Rectal smooth muscle tissue (tissue), 1 donor: ENCODE measurements around the gene UROS.

ENCODE experiments used
- H3K27ac ChIP-seq: one replicate; pipeline ENCODE4 v1.7.0; 2013; ENCODE audit warnings: low read depth, low read length, inconsistent platforms
- H3K27me3 ChIP-seq: one replicate; pipeline ENCODE4 v1.7.0; 2013; ENCODE audit warnings: low read length; ENCODE audit not compliant: control insufficient read depth, insufficient read depth
- H3K36me3 ChIP-seq: one replicate; pipeline ENCODE4 v1.7.0; 2013; ENCODE audit warnings: low read length; ENCODE audit not compliant: control insufficient read depth, insufficient read depth
- H3K4me1 ChIP-seq: one replicate; pipeline ENCODE4 v1.7.0; 2013; ENCODE audit warnings: low read length; ENCODE audit not compliant: control insufficient read depth, insufficient read depth
- H3K4me3 ChIP-seq: one replicate; pipeline ENCODE4 v1.7.0; 2013; ENCODE audit warnings: low read length
- H3K9ac ChIP-seq: one replicate; pipeline ENCODE4 v1.7.0; 2013; ENCODE audit warnings: low read length

UROS gene

DNA sequence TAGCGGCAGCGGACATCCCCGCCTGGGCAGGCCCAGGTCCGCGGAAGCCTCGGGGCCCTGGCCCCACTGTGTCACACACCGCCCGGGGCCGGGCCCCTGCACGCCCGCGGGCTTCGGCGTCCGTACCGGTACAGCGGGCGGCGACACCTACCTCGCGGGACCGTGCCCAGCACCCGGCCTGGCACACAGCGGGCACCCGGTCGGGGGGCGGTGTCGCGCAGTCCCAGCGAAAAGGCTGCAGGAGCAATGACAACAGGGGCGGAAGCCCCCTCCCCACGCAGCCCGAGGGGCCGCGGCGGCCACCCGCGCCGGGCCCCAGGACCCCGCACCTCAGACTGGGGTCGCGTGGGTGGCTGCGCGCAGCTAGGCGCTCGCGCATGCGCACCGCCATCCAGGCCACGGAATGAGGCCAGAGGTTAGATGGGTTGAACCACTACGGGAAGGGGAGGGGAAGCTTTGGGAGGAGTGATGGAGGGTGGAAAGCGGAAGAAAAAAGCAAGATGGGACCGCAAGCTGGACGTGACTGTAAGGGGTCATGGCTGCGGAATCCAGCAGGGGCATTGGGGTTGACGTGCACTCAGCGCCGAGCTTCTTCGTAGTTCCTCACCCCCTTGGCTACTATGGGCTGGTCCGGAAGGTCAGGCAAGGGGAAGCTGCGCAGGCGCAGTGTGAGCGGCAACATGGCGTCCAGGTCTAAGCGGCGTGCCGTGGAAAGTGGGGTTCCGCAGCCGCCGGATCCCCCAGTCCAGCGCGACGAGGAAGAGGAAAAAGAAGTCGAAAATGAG lies at the start of gene UROS, which contains the start of gene BCCIP:
Gene UROS (minus strand): TSS at position 381 of the 785 bp plus-strand sequence. CDS start 6,759 bp downstream, outside the sequence.
Gene BCCIP (plus strand): TSS at position 669 of the 785 bp plus-strand sequence. CDS start 12 bp downstream, at position 681.
- Histone ChIP-seq H3K4me1 (peaks cover 12% of the 10 kb centered on the region), H3K4me3 (peak within 1 kb of the TSS; percentile 99), H3K9ac (peak within 1 kb of the TSS; percentile 64), H3K27me3 (no peaks in the 10 kb centered on the region), H3K27ac (peak within 1 kb of the TSS; percentile 91), H3K36me3 (peaks cover 2% of the 10 kb centered on the region)

DNA sequence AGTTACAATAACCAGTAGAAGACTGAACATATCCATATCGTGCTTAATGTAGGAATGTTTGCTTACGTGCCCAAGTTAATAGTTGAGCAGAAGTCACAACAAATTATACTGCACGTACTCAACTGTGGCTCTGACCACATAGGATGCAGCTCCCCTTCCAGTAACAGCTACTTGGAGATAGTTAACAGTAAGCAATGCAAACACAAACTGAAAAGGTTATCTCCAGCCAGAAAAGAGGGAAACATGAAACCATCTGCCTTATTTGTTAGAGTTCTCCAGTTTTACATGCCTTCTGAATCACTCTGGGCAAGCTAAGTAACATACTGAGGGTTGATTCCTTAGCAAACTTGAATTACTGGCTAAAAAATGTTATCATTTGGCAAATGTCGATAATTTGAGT lies 48.3 kb upstream of the UROS start:
- H3K27ac ChIP-seq = no peak overlapping the region
- H3K36me3 ChIP-seq = peaks cover 9% of the 10 kb centered on the region
- H3K27me3 ChIP-seq = no peaks in the 10 kb centered on the region
- no peak overlapping the region for H3K9ac ChIP-seq
- H3K4me3 ChIP-seq = no peak overlapping the region
- no peaks in the 10 kb centered on the region for H3K4me1 ChIP-seq

DNA sequence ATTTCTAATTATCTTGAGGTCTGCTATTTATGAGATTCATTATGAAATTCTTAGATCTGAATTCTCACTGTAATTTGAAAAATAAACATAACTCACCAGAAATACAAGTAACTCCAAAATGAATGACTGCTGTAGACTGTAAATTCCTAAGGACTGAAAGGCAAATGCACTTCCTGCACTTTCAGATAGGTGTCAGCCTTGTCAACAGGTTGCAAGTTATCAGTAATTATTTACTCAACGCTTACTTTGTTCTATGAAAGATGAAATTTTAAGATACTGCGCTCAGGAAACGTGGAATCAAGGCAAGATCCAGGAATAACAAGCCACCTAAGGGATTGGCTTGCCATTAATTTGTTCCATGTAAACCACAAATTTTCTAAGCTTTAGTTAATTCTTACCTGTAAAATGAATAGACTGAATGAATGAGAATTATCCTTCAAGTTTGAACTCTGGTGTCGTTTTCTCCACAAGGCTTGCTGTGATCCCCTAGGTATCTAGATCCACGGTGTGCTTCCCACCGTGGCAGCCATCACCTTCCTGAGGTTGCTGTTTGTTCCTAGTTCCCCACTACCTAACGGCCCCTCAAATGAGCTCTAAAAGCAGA lies 45.4 kb upstream of the UROS start:
- no peaks in the 10 kb centered on the region for H3K27me3 ChIP-seq
- no peak overlapping the region for H3K4me3 ChIP-seq
- no peaks in the 10 kb centered on the region for H3K4me1 ChIP-seq
- no peak overlapping the region for H3K9ac ChIP-seq
- no peak overlapping the region for H3K27ac ChIP-seq
- peaks cover 10% of the 10 kb centered on the region for H3K36me3 ChIP-seq

DNA sequence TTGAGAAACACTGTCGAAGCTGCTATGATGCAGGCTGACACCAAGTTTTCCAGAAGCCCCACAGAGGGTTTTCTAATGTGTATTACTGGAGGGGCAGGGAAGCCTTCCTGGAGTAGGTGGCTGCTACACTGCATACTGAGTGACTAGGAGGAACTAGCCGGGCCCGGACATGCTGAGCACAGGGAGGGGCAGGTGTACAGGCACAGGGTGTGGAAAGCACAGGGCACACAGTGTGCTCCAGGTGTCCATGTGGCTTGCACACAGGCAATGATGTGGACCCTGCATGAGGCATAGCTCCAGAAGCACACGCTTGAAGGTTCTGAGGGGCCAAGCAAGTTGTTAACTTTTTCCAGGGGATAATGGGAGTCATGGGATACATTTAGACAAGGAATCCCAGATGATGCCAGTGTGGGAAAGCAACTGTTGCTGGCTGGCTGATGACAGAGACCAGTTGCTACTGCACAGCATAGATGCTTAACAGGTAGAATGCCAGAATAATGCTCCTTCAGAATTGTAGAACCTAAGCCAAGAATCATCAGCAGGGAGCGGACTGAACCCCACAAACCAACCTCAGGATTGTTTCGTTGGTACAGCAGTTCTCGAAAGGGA lies 43.5 kb upstream of the UROS start:
- Histone ChIP-seq H3K4me3 (no peak overlapping the region), H3K36me3 (peaks cover 10% of the 10 kb centered on the region), H3K9ac (no peak overlapping the region), H3K27me3 (no peaks in the 10 kb centered on the region), H3K27ac (no peak overlapping the region), H3K4me1 (no peaks in the 10 kb centered on the region)

DNA sequence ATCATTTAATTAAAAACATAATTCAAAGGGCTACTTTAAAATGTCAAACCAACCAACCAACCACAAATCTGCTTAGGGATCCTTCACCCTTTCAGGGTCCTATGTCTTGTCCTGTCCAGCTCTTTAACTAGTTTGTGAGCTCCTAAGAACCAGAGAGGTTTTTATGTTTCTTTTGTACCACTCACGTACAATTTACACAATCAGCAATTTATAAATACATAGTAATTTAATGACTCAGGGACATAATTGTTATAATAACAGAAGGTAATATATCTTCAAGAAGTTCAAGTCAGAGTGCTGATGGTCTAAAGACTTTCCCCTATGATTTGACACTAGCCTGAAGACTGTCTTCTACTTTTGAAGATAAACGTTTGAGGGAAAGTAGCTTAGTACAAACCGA lies 42.1 kb upstream of the UROS start:
- no peaks in the 10 kb centered on the region for H3K27me3 ChIP-seq
- no peak overlapping the region for H3K27ac ChIP-seq
- no peak overlapping the region for H3K9ac ChIP-seq
- H3K4me3 ChIP-seq = no peak overlapping the region
- H3K36me3 ChIP-seq = peaks cover 10% of the 10 kb centered on the region
- H3K4me1 ChIP-seq = no peaks in the 10 kb centered on the region

DNA sequence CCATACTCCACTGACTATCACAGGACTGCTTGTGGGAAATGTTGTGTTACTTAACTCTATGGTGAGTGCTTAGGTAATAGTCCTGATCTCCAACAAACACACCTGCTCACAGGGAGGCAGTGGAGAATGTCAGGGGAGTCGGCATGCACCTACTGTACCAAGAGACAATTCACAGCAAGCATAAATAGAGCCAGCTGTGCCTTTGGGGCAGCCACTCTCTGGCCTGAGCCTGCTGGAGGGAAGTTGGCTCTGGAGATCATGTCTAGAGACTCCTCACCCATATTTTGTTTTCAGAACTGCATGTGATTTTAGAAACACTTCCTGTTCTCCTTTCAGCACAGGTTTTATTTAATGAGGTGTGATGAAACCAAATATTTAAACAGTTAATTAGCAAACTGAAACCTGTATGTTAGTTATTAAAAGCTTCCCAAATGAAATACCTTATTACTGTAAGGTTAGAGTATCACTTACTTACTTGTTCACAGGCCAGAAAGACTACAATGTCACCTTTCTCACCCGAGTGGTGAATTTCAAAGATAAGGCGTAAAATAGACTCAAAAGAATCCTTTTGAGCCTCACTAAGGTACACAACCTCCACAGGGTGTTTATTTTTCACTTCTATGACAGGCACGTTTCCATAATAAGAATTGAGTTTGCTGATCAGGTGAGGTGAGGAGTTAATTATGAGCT lies 36.2 kb upstream of the UROS start:
- Histone ChIP-seq H3K9ac (no peak overlapping the region), H3K4me3 (no peak overlapping the region), H3K4me1 (no peaks in the 10 kb centered on the region), H3K36me3 (no peaks in the 10 kb centered on the region), H3K27ac (no peak overlapping the region), H3K27me3 (no peaks in the 10 kb centered on the region)

DNA sequence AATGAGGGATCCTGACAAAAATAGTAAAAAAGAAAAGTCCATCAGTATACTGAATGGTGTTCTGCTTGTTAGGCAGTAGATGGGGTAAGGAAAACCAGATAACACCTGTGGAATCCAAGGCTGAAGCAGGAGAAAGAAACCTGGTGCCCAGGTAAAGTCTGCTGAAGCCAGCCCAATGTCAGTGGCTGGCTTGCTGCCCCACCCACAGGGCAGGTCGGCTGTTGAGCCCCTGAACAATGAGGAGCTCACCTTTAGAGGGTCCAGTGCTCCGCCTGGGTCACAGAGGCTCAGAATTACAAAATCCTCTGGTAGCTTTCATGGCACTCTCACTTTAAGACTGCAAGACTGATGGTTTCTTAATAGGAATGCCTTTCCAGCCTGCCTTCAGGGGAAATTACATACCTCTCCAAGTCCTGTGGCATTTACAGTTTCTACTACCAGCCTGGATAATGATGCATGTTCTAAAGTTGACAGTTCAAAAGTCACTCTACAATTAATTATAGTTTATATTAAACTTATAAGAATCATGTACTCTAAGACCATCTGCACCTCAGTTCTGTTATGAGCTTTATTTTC lies 34.2 kb upstream of the UROS start:
- H3K4me1 ChIP-seq = no peaks in the 10 kb centered on the region
- peaks cover 7% of the 10 kb centered on the region for H3K36me3 ChIP-seq
- no peak overlapping the region for H3K4me3 ChIP-seq
- H3K9ac ChIP-seq = no peak overlapping the region
- H3K27ac ChIP-seq = no peak overlapping the region
- no peaks in the 10 kb centered on the region for H3K27me3 ChIP-seq

DNA sequence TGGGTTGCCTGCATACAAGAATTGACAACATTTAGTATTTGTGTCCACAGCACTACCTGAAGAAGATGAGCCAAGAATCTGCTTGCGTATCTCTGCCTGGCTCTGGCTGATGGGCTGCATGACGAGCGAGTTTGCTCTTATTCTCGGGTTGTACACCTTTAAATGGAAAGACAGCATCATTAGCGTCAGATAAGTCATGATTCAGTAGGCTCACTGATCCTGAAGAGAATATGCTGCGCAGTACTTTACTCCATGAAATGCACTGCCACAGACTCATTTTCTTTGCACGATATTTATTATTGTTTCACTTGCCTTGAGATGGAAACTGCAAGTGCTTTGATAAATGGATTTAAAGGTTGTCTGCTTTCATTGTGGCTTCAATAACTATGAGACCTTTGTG lies 29.4 kb upstream of the UROS start:
- Histone ChIP-seq H3K36me3 (peaks cover 16% of the 10 kb centered on the region), H3K27me3 (no peaks in the 10 kb centered on the region), H3K4me3 (no peak overlapping the region), H3K9ac (no peak overlapping the region), H3K4me1 (no peaks in the 10 kb centered on the region), H3K27ac (no peak overlapping the region)

DNA sequence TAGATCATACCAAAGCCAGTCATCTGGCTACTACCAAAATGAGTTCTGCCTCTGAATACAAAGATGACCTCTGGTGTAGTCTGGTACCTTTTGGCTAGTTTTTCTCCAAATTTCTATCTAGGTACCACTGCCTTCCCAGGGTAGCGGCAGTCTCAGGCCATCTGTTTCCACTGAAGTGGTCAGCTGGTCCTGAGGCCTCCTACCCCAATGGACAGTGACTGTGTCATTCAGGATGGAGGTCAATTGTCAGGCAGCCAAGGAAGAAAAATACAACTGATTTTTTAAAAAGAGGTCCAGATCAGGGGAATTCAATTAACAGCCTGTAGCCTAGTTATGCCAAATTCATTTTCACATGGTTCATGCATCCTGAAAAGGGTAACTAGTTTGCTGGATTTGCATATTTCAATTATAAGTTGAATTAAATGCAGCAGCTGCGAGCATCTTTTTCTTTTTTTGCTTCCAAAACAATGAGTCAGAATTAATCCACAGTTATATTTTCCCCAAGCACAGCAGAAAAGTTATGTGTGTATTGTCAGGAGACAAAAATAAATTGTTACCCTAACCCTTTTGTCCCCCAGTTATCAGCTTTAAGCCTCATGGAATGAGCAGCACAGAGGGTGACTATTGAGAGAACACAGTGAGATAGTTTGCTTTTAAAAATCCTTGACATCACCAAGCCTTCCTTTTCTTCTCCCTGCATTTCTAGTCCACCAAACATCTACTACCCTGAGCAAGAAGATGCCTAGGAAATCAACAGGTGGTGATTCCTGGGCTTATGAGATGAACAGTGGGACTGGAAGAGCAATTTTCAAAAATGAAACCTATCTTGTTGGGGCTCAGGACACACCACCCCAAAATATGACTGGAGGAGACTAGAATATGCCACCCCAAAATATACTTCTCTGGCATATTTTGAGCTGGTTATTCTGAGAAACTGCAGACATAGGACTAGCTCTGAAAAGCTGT lies 28.0 kb upstream of the UROS start:
- Histone ChIP-seq H3K27me3 (no peaks in the 10 kb centered on the region), H3K4me1 (no peaks in the 10 kb centered on the region), H3K9ac (no peak overlapping the region), H3K4me3 (no peak overlapping the region), H3K36me3 (peaks cover 16% of the 10 kb centered on the region), H3K27ac (no peak overlapping the region)

DNA sequence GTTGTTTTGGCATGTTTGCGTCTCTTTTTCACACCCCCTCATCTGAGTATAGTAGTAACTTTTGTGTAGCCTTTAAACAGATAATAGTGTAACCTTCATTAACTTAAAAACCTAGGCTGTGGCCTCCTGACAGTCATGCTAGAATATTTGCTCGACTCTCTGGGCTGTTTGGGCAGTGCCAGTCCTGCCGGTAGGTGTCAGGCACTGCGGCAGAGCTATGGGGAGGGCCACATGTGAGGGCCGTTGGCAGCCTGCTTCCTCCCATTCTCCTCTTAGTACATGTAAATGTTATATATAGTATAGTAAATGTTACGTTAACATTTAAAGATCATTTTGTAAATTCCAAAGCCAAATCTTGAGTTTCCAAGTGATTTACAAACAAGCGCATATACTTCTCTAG lies 26.4 kb upstream of the UROS start:
- Histone ChIP-seq H3K4me1 (no peaks in the 10 kb centered on the region), H3K27ac (no peak overlapping the region), H3K9ac (no peak overlapping the region), H3K4me3 (no peak overlapping the region), H3K36me3 (peaks cover 16% of the 10 kb centered on the region), H3K27me3 (no peaks in the 10 kb centered on the region)

DNA sequence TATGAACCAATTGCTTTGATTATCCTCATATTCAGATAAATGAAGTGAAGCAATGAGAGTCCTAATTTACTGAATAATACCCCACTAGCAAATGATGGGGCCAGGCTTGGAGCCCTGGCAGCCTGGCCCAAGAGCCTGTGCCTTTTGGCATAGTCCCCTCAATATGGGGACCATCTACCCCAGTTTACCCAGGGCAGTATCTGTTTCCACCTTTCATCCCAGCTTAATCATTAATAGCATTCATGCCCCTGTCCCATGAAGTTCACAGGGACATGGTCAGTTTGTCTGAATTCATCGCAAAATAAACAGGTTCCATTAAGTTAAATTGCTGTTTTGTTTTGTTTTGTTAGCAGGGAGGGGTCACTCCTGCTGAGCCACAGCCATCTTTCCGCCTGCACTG lies 25.8 kb upstream of the UROS start:
- Histone ChIP-seq H3K27me3 (no peaks in the 10 kb centered on the region), H3K36me3 (peaks cover 16% of the 10 kb centered on the region), H3K4me3 (no peak overlapping the region), H3K27ac (no peak overlapping the region), H3K9ac (no peak overlapping the region), H3K4me1 (no peaks in the 10 kb centered on the region)
